Colonic mucosa (tissue), 4 donors: ENCODE results near the gene VARS2. TPM values are rescaled to one million over a fixed set of nuclear protein-coding genes. Genes with fewer than 3 reads are reported as not detected.

Experiments used
- DNase-seq: peaks from one replicate; pipeline ENCODE4 v3.0.0-alpha.2; 2020
- H3K27ac ChIP-seq: fragments of 200-600 bp; one replicate; pipeline ENCODE4 v1.8.0; 2021
- H3K27me3 ChIP-seq: fragments of 200-600 bp; one replicate; pipeline ENCODE4 v1.8.0; 2021
- H3K36me3 ChIP-seq: fragments of 200-600 bp; one replicate; pipeline ENCODE4 v1.8.0; 2021
- H3K4me1 ChIP-seq: fragments of 200-600 bp; one replicate; pipeline ENCODE4 v1.8.0; 2021; ENCODE audit warnings: mild to moderate bottlenecking
- H3K4me3 ChIP-seq: fragments of 200-600 bp; one replicate; pipeline ENCODE4 v1.8.0; 2021
- H3K9ac ChIP-seq, 2 donors: one replicate each; pipeline ENCODE4 v1.7.0; 2013; ENCODE audit warnings: control low read depth in 2 of 2, low read depth in 2 of 2, low read length in 2 of 2
- H3K9me3 ChIP-seq: fragments of 200-600 bp; one replicate; pipeline ENCODE4 v1.8.0; 2021
- intact Hi-C: fragments of 100-400 bp; cut with DNase I; formaldehyde crosslinking; loops from one replicate; pipeline ENCODE4 v1.14.1; 2022
- total RNA-seq, 2 donors: library from RNA; stranded (reverse); fragmentation: NEBNext Ultra II Directional in 1 of 2; extraction: Animal tissue kit (Norgen Biotek cat#: 25700) in 1 of 2; gene quantifications; one replicate each; pipeline ENCODE4 v1.2.1, GENCODE V29; 2021
- TF ChIP-seq, protein P1 (sequence below): fragments of 200-600 bp; IDR thresholded peaks from one replicate; pipeline ENCODE4 v1.8.0; 2022; ENCODE audit warnings: antibody characterized with exemption, mild to moderate bottlenecking
- donor health status: healthy.
- donor health status: DM: no; HTN: no; CAD: no.
- donor health status: DM: no; HTN: no; CAD: no.

The VARS2 gene
- total RNA-seq, 2 donors from 2014 or later: 27.5 to 55.6 TPM

DNA sequence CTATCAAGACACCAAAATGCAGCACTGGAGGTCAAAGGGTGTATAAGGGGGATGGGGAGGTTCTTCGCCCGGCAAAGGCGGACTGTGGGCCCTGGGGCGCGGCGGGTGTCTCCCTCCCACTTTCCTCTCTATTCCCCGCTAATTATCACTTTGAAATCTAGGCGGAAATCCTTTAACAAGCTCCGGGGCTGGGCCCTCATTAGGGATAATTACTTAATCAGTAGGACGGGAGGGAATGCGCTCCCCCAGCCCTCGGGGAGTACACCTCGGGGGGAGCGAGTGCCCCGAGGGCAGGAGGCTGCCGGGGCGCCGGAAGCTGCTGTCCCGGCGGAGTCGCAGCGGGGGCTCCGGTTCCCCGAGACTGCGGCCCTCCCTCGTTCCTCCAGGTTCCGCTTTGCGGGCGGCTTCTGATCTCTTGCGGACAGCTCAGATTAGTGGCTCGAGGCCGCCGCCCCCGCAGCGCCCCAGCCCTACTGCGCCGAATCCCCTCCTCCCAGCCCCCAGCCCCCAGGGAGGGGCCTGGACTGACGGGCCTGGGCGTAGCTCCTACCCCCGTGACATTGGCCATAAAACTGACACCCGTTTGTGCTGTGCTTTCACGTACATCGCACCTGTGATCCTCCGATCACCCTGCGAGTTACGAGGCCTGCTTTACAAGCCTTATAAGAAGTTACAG, 41.5 kb downstream of the VARS2 start:
- peak overlapping the region; percentile 34 for H3K4me3 ChIP-seq
- intact Hi-C loops: no loop called here
- H3K9ac ChIP-seq: peak overlapping the region; percentile 43 to 62

DNA sequence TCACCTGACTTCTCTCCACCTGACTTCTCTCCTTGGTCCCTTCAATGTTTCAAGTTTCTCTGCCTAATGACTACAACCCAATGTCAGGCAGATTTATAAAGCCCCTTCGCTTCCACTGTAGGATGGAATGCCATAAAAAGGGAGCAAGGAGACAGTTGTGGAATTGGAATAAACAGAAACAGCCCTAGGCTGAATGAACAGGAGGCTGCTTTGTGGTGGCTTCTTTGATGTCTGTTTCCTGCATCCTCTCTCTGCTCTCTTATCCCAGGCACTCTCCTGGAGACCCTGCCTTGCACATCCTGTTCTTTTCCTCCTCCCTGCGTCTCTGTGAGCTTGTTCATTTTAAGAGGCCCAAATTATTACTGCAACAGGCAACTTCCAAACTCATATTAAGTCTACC, 43.7 kb downstream of the VARS2 start:
- Histone ChIP-seq H3K27me3 (peaks cover 21% of the 10 kb centered on the region), H3K36me3 (no peaks in the 10 kb centered on the region), H3K27ac (no peak overlapping the region), H3K4me1 (peaks cover 4% of the 10 kb centered on the region), H3K9me3 (no peaks in the 10 kb centered on the region), H3K4me3 (no peak overlapping the region), H3K9ac (no peak overlapping the region)
- intact Hi-C loops: no loop called here
- DNase-seq: no peak
- TF ChIP-seq, protein P1, sequence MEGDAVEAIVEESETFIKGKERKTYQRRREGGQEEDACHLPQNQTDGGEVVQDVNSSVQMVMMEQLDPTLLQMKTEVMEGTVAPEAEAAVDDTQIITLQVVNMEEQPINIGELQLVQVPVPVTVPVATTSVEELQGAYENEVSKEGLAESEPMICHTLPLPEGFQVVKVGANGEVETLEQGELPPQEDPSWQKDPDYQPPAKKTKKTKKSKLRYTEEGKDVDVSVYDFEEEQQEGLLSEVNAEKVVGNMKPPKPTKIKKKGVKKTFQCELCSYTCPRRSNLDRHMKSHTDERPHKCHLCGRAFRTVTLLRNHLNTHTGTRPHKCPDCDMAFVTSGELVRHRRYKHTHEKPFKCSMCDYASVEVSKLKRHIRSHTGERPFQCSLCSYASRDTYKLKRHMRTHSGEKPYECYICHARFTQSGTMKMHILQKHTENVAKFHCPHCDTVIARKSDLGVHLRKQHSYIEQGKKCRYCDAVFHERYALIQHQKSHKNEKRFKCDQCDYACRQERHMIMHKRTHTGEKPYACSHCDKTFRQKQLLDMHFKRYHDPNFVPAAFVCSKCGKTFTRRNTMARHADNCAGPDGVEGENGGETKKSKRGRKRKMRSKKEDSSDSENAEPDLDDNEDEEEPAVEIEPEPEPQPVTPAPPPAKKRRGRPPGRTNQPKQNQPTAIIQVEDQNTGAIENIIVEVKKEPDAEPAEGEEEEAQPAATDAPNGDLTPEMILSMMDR: no peak

More for the DNA sequence above, 41.5 kb downstream of the VARS2 start:
- peaks cover 21% of the 10 kb centered on the region for H3K27me3 ChIP-seq
- no peaks in the 10 kb centered on the region for H3K9me3 ChIP-seq
- TF ChIP-seq, protein P1: no peak
- DNase-seq: peak; percentile 63
- no peaks in the 10 kb centered on the region for H3K36me3 ChIP-seq
- H3K4me1 ChIP-seq: peaks cover 4% of the 10 kb centered on the region
- H3K27ac ChIP-seq: no peak overlapping the region

DNA sequence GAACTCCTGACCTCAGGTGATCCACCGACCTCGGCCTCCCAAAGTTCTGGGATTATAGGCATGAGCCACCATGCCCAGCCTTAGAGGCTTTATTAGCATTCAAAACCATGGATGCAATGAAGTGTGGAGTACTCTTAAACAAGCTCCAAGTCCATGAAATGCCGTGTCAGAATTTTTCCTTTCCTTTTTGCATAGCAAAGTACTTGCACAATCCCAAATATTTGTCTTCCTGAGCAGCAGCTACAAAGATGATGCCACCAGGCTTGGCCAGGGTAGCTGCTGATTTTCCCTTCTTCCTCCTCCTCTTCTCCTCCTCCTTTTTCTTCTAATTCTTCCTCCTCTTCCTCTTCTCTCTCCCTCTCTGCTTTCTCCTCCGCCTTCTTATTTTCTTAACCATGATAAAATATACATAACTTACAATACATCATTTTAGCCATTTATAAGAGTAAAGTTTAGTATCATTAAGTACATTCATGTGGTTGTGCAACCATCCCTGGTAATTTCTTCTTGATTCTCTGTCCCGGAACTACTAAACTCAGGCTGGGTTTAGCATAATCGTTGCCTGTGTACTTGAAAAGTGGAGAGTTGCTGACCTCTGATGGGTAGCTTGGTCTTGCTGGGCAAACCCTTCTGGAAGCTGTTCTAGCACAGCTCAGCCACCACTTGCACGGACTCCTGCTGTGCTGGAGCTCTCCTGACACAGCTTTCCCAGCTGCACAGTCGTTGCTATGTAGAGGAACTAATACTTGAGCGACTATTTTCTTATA, 47.1 kb downstream of the VARS2 start:
- Histone ChIP-seq H3K4me3 (no peak overlapping the region), H3K27ac (no peak overlapping the region), H3K36me3 (no peaks in the 10 kb centered on the region), H3K9me3 (no peaks in the 10 kb centered on the region), H3K4me1 (peaks cover under 1% of the 10 kb centered on the region), H3K27me3 (peaks cover 5% of the 10 kb centered on the region), H3K9ac (no peak overlapping the region)
- TF ChIP-seq, protein P1: no peak
- intact Hi-C loops: no loop called here
- DNase-seq: no peak

DNA sequence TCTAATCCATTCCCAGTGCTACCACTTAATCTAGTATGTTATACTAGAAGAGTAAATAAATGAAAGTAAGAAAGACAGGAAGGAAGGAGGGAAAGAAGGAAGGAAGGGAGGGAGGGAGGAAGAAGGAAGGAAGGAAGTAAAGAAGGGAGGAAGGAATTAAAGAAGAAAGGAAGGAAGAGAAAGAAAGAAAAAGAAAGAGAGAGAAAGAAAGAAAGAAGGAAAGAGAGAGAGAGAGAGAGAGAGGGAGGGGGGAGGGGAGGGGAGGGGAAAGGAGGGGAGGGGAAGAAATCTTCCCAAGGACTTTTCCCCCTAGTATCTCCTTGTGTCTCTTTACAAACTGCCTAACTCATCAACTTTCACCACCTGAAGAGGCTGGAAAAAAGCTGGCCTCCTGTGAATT, 48.7 kb downstream of the VARS2 start:
- TF ChIP-seq, protein P1: no peak
- Histone ChIP-seq H3K4me1 (no peaks in the 10 kb centered on the region), H3K36me3 (no peaks in the 10 kb centered on the region), H3K9me3 (no peaks in the 10 kb centered on the region), H3K4me3 (no peak overlapping the region), H3K9ac (no peak overlapping the region), H3K27ac (no peak overlapping the region), H3K27me3 (no peaks in the 10 kb centered on the region)
- DNase-seq: no peak
- intact Hi-C loops: no loop called here

DNA sequence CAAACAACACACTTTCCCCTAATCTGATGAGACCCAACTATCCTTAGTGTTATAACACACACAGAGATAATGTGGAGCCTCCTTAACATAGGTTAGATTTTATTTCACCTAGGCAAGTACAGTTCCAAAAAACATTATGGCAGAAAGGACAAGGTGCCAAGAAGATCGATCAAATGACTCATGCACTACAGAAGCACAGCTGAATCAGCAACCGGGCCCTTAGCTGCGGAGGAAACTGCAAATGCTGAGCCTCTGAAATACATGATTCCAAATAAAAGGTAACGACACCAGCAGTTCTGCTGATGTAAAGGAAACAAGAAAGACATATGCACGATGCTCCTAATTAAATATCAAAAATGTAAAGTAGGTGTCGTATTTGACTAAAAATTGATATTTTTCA, 49.6 kb downstream of the VARS2 start:
- H3K36me3 ChIP-seq: no peaks in the 10 kb centered on the region
- DNase-seq: no peak

More for the DNA sequence above, 49.6 kb downstream of the VARS2 start:
- H3K27me3 ChIP-seq: no peaks in the 10 kb centered on the region
- no peak overlapping the region for H3K9ac ChIP-seq
- no peak overlapping the region for H3K27ac ChIP-seq
- TF ChIP-seq, protein P1: no peak
- no peaks in the 10 kb centered on the region for H3K9me3 ChIP-seq
- no peak overlapping the region for H3K4me3 ChIP-seq
- H3K4me1 ChIP-seq: no peaks in the 10 kb centered on the region
- intact Hi-C loops: no loop called here
